Skeletal muscle satellite cell (primary cell): ENCODE measurements around the gene TTYH2.
A peak's percentile ranks its signal among the peaks of the same experiment; 100 is the strongest.
"Not testable (repeated sequence)": the region's sequence is repeated elsewhere in the genome, so short reads cannot be mapped to it uniquely, and the experiment has no call there.

Experiments
- H3K27me3 ChIP-seq: 2 replicates; pipeline ENCODE4 v1.7.0; 2013; ENCODE audit warnings: low read length; ENCODE audit not compliant: control insufficient read depth, insufficient read depth
- H3K36me3 ChIP-seq: 2 replicates; pipeline ENCODE4 v1.7.0; 2013; ENCODE audit warnings: mild to moderate bottlenecking, control low read depth, low read length; ENCODE audit not compliant: insufficient read depth
- H3K4me1 ChIP-seq: 2 replicates; pipeline ENCODE4 v1.7.0; 2013; ENCODE audit warnings: low read length; ENCODE audit not compliant: control insufficient read depth, insufficient read depth
- H3K4me2 ChIP-seq: 2 replicates; pipeline ENCODE4 v1.7.0; 2013; ENCODE audit warnings: mild to moderate bottlenecking, low read length
- H3K4me3 ChIP-seq: 2 replicates; pipeline ENCODE4 v1.7.0; 2013; ENCODE audit warnings: low read length
- H3K9ac ChIP-seq: 2 replicates; pipeline ENCODE4 v1.7.0; 2013; ENCODE audit warnings: mild to moderate bottlenecking, low read depth, low read length, moderate library complexity
- H3K9me3 ChIP-seq: replicated peaks from 2 replicates; pipeline ENCODE4 v1.7.0; 2013; ENCODE audit warnings: mild to moderate bottlenecking, control low read depth, low read length

Gene TTYH2

DNA sequence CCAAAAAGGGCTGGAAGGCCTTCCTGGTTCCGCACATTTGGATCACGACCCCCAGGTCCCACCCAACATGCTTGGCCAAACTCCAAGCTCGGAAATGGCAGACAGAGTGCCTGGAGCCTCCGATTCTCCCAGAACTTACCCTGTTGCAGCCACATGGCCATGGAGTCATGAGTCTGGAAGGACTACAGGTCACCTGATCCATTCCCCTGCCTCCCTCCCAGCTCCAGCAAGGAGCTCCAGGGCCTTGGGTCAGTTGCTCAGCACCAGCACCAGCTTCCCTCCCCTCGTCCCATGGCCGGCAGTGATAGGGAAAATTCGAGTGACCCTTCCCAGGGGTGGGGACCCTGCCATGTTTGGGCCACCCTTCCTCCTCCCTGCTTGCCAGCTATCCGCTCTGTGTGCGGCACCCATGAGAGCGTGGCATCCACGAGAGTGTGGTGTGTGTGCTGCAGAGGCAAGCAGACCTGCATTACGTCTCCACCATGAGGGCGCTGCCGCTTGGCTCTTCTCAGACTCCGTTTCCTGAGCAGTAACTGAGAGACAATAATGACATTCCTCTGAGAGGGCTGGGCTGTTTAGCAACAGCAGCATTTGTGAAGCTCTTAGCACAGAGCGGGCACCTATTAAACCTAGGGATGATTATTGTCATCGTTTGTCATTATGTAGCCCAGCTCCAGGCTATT, 31.2 kb upstream of the TTYH2 start:
- Histone ChIP-seq H3K4me3 (no peak overlapping the region), H3K4me1 (no peaks in the 10 kb centered on the region), H3K4me2 (no peak overlapping the region), H3K27me3 (peaks cover 6% of the 10 kb centered on the region), H3K9ac (no peak overlapping the region), H3K9me3 (no peaks in the 10 kb centered on the region), H3K36me3 (no peaks in the 10 kb centered on the region)

- Histone ChIP-seq H3K36me3 (no peaks in the 10 kb centered on the region), H3K4me1 (no peaks in the 10 kb centered on the region), H3K9ac (no peak overlapping the region), H3K27me3 (peaks cover 6% of the 10 kb centered on the region), H3K4me2 (no peak overlapping the region), H3K9me3 (no peaks in the 10 kb centered on the region), H3K4me3 (no peak overlapping the region)
Measured at GRCh38 chr17:74183411-74183810, 30.0 kb upstream of the TTYH2 start.

DNA sequence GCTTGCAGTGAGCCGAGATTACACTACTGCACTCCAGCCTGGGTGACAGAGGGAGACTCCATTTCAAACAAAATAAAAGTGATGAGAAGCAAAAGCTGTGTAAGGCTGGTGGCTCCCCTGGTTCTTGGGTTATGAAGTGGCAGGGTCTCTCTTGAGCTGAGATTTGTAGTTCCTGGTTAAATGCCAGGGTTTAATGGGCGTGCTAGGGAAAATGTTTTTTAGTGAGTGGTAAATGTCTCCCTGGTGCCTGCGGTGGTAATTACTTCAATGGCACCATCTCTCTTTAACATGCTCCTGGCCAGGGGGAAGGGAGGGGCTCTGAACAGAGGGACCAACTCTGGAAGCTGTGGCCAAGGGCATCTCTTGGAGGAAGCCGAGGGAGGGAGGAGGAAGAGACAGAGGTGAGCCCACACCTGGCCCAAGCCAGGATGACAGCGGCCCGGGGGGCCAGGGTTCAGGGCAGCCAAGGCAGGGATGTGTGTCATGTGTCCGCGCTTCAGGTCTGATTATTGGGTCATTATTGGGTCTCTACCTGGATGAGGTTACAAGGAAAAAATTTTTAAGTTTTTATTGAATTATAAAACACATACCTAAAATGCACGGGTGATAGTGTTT, 27.7 kb upstream of the TTYH2 start:
- Histone ChIP-seq H3K4me2 (no peak overlapping the region), H3K36me3 (no peaks in the 10 kb centered on the region), H3K9me3 (no peaks in the 10 kb centered on the region), H3K4me3 (no peak overlapping the region), H3K27me3 (peaks cover 3% of the 10 kb centered on the region), H3K4me1 (no peaks in the 10 kb centered on the region), H3K9ac (no peak overlapping the region)

GRCh38 chr17:74186498-74186897, 26.9 kb upstream of the TTYH2 start:
- no peak overlapping the region for H3K4me3 ChIP-seq
- no peaks in the 10 kb centered on the region for H3K36me3 ChIP-seq
- H3K9ac ChIP-seq, result no peak overlapping the region
- H3K27me3 ChIP-seq, result no peaks in the 10 kb centered on the region
- H3K9me3 ChIP-seq, result no peaks in the 10 kb centered on the region
- H3K4me2 ChIP-seq, result no peak overlapping the region
- H3K4me1 ChIP-seq, result no peaks in the 10 kb centered on the region

- Histone ChIP-seq H3K4me1 (peaks cover under 1% of the 10 kb centered on the region), H3K9ac (no peak overlapping the region), H3K4me3 (no peak overlapping the region), H3K4me2 (no peak overlapping the region), H3K9me3 (no peaks in the 10 kb centered on the region), H3K27me3 (no peaks in the 10 kb centered on the region), H3K36me3 (no peaks in the 10 kb centered on the region)
Measured at GRCh38 chr17:74187761-74188160, 25.6 kb upstream of the TTYH2 start.

- not testable (repeated sequence) for H3K27me3 ChIP-seq, H3K4me3 ChIP-seq, H3K36me3 ChIP-seq, H3K4me2 ChIP-seq, H3K9ac ChIP-seq, H3K9me3 ChIP-seq, H3K4me1 ChIP-seq
Measured at GRCh38 chr17:74188687-74189086, 24.7 kb upstream of the TTYH2 start.

DNA sequence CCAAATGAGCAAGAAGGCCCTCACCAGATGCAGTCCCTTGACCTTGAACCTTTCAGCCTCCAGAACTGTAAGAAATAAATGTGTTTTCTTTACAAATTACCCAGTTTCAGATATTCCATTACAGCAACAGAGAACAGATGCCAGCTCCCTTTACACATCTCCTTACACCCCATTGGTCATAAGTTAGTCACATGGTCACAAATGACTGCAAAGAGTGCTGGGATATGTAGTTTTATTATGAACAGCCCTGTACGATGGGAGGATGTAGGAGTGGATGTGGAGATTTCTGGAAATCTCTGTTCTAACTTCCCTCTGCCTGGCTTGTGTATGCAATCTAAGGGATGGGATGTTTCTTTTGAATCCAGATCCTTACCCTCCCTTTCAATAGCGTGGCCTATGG, 23.2 kb upstream of the TTYH2 start:
- Histone ChIP-seq H3K27me3 (peaks cover 4% of the 10 kb centered on the region), H3K4me2 (no peak overlapping the region), H3K9me3 (no peaks in the 10 kb centered on the region)

GRCh38 chr17:74190807-74191406, 22.5 kb upstream of the TTYH2 start:
- Histone ChIP-seq H3K9me3 (no peaks in the 10 kb centered on the region), H3K27me3 (peaks cover 10% of the 10 kb centered on the region), H3K4me2 (no peak overlapping the region), H3K4me3 (no peak overlapping the region), H3K9ac (no peak overlapping the region), H3K36me3 (no peaks in the 10 kb centered on the region), H3K4me1 (peaks cover 11% of the 10 kb centered on the region)

More for the DNA sequence above, 23.2 kb upstream of the TTYH2 start:
- H3K4me3 ChIP-seq, result no peak overlapping the region
- H3K9ac ChIP-seq, result no peak overlapping the region
- no peaks in the 10 kb centered on the region for H3K36me3 ChIP-seq
- peaks cover 11% of the 10 kb centered on the region for H3K4me1 ChIP-seq

DNA sequence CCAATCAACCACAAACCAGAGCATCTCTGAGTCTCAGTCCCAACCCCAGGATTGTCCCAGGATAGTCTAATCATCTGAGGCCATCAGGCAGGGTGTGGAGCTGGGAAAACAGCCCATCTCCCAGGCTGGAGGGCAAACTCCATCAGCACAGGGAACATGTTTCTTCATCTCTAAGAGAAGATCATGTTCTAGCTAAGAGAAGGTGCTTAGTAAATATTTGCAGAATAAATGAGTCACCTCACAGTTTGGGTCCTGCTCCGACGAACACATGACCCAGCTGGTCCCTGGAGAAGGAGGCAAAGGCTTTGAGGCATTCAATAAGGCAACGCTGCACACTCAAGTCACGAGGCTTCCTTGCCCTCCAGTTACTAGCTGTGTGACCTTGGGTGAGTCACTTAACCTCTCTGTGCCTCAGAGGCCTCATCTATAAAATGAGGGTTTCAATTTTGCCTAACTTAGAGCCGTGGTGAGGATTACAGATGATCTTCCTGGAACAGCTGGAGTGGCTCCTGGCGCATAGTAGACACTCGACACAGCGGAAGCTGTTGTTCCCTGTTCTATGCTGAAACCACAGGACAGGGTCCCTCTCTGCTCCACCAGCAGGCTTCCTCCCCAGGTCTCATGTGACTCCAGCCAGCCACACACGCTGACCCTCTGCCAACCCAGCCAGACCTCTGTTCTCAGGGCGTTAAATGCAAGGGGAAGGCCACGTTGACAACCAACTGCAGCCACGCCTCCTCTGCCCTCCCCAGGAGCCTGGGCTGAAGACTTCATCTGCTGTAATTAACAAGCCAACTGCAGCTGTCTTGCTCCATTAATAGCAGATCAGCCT, 20.2 kb upstream of the TTYH2 start:
- Histone ChIP-seq H3K27me3 (peaks cover 20% of the 10 kb centered on the region), H3K9ac (no peak overlapping the region), H3K4me1 (peaks cover 11% of the 10 kb centered on the region), H3K9me3 (no peaks in the 10 kb centered on the region), H3K4me2 (peak overlapping the region; percentile 17), H3K36me3 (no peaks in the 10 kb centered on the region), H3K4me3 (peak overlapping the region; percentile 22)

- H3K27me3 ChIP-seq, result peaks cover 20% of the 10 kb centered on the region
- H3K9ac ChIP-seq, result no peak overlapping the region
- peaks cover 11% of the 10 kb centered on the region for H3K4me1 ChIP-seq
- H3K4me3 ChIP-seq, result no peak overlapping the region
- H3K4me2 ChIP-seq, result no peak overlapping the region
- H3K9me3 ChIP-seq, result no peaks in the 10 kb centered on the region
- H3K36me3 ChIP-seq, result no peaks in the 10 kb centered on the region
Measured at GRCh38 chr17:74194682-74195081, 18.7 kb upstream of the TTYH2 start.

GRCh38 chr17:74196541-74197317, 16.6 kb upstream of the TTYH2 start:
- Histone ChIP-seq H3K36me3 (no peaks in the 10 kb centered on the region), H3K4me3 (no peak overlapping the region), H3K4me1 (peaks cover 11% of the 10 kb centered on the region), H3K9me3 (no peaks in the 10 kb centered on the region), H3K27me3 (peaks cover 37% of the 10 kb centered on the region), H3K4me2 (no peak overlapping the region), H3K9ac (no peak overlapping the region)
